ENCODE data around the gene STPG4.

Gene STPG4

DNA sequence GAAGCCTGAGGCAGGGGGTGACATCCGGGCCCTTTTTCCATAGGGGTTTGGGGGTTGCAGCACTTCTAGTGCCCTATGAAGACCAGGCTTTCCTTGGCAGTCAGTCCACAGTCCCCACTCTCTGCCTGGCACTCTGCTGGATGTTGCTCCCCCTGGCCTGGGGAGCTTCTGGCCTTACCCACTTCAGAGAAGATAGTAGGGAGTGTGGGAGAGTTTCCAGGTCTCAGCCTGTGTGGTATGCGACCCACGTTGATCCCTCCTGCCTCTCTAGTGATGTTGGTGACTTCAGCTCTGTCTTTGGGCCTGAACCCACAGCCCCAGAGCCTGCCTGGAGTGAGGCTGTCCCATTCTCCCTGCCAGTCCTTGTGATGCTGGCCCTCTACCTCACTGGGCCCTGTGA is 105.6 kb downstream of the STPG4 start:
- no peak for DNase-seq

- no peak for DNase-seq
Measured at GRCh38 chr2:47048801-47049480, 106.2 kb downstream of the STPG4 start.

GRCh38 chr2:47046271-47046670 is 108.8 kb downstream of the STPG4 start:
- no peak for DNase-seq

DNA sequence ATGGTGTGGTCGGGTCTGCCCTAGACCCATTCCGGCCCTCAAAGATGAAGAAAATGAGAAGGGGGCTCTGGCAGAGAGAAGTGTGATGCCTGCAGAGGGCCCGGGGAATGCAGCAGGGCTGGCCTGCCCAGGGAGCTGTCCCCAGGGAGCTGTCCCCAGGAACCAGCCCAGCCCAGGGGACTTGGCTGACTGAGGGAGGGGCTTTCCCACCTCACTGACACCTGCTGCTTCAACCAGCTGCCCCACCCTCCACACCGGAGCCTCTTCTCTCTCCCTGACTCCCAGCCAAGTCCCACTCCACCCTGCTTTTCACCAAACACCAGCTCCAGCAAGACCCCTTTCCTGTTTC is 111.2 kb downstream of the STPG4 start:
- no peak for DNase-seq

DNA sequence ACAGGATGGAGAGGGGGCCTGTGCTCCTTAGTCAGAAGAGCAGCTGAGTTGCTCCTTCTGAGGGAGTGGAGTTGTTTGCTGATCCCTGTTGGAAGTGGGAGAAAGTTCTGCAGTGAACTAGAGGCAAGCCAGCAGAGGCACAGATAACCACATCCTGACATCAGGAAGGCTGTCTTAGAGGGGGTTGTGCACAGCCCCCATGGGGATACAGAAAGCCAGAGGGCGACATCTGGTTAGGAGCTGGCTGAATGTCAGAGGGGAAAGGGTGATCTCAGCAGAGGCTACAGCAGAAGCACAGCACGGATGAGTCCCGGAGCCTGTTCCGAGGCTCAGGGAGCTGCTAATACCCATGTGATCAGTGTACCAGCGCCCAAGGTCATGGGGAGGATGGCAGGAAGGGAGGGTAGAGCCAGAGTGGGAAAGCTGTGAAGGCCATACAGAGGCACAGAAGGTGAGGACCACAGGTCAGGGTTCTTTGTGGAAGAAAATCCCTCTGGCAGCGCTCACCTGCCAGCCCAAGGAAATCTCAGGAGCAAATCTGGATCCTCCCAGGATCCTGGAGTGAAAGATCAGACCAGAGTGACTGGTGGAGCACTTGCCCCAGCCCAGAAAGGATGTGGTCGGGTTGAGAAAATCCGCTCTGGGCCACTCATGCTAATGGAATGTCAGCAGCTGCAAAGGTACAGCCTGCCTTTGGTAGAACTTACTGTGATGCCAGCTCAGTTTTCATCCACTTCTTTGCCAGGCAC is 111.8 kb downstream of the STPG4 start:
- no peak for DNase-seq

DNA sequence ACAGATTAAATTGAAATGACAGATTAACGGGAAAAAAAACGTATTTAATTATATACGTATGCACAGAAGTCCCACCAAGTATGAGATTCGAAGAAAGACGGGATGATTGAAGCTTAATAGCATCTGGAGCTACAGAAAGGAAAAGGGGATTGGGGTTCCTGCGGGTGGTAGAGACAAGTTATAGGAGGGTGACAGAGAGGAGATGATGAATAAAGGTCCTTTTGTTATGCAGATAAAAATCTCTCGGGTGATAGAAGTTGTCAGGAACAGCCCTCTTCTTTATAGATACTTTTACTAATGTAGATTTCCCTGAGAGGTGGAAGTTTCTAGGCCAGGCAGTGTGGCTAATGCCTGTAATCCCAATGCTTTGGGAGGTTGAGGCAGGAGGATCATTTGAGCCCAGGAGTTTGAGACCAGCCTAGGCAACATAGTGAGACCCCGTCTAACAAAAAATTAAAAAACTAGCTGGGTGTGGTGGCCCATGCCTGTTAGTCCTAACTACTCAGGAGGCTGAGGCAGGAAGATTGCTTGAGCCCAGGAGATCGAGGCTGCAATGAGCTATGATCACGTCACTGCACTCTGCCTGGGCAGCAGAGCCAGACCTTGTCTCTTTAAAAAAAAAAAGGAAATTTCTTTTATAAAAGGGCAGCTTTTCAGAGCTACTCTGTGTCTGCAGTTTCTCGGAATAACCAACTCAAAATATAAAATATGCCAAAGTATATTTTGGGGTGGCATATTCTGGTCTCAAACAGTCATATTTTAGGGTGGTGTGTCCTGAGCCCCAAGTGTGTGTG is 113.0 kb downstream of the STPG4 start:
- DNase-seq, result no peak

GRCh38 chr2:47041063-47041462 is 114.0 kb downstream of the STPG4 start:
- DNase-seq, result no peak

DNA sequence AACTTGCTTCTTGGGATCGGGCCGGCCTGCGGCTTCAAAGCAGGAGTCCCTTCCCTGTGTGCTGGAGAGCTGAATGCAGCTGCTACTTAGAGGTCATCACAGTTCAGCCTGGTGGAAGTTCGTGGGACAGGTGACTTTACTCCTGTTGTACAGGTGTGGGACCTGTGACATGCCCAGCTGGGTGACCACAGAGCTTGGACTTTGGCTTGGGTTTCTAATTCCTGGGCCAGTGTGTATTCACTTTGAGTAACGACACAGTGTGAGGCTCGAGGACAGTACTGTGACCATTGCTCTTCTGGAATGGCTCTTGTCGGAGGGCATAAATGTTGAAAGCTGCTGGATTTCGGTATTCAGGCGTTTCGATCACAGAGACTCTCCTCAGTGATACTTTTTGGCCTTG is 114.5 kb downstream of the STPG4 start:
- no peak for DNase-seq

GRCh38 chr2:47039913-47040562 is 115.1 kb downstream of the STPG4 start:
- no peak for DNase-seq

DNA sequence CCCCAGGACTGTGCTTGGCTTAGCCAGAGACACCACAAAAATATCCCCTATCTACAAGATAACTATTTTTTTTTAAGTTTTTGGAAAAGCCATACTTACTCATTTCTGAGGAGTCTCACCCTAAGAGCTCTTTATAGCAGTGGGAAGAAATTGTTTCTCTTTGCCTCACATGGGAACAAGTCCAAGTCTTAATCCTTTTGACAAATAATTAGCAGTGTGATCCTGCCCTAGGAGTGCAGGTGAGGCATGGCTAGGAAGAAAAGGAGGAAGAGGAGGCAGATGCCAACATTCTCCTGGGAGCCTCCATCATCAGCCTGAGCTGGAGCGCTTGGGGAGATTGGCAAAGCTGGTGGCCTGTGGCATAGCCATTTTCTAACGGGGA is 115.6 kb downstream of the STPG4 start:
- no peak for DNase-seq

- DNase-seq, result peak; percentile 41
Measured at GRCh38 chr2:47038656-47039488, 116.2 kb downstream of the STPG4 start.

- no peak for DNase-seq
Measured at GRCh38 chr2:47037678-47038077, 117.4 kb downstream of the STPG4 start.
